Measurements from ENCODE around the gene DEPDC1. TPM values are rescaled to one million over a fixed set of nuclear protein-coding genes. Genes with fewer than 3 reads are reported as not detected.
A peak's percentile ranks its signal among the peaks of the same experiment; 100 is the strongest.

DEPDC1 gene, protein sequence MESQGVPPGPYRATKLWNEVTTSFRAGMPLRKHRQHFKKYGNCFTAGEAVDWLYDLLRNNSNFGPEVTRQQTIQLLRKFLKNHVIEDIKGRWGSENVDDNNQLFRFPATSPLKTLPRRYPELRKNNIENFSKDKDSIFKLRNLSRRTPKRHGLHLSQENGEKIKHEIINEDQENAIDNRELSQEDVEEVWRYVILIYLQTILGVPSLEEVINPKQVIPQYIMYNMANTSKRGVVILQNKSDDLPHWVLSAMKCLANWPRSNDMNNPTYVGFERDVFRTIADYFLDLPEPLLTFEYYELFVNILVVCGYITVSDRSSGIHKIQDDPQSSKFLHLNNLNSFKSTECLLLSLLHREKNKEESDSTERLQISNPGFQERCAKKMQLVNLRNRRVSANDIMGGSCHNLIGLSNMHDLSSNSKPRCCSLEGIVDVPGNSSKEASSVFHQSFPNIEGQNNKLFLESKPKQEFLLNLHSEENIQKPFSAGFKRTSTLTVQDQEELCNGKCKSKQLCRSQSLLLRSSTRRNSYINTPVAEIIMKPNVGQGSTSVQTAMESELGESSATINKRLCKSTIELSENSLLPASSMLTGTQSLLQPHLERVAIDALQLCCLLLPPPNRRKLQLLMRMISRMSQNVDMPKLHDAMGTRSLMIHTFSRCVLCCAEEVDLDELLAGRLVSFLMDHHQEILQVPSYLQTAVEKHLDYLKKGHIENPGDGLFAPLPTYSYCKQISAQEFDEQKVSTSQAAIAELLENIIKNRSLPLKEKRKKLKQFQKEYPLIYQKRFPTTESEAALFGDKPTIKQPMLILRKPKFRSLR
- total RNA-seq: 25.3 TPM
- polyA plus RNA-seq: 0.10 TPM

DNA sequence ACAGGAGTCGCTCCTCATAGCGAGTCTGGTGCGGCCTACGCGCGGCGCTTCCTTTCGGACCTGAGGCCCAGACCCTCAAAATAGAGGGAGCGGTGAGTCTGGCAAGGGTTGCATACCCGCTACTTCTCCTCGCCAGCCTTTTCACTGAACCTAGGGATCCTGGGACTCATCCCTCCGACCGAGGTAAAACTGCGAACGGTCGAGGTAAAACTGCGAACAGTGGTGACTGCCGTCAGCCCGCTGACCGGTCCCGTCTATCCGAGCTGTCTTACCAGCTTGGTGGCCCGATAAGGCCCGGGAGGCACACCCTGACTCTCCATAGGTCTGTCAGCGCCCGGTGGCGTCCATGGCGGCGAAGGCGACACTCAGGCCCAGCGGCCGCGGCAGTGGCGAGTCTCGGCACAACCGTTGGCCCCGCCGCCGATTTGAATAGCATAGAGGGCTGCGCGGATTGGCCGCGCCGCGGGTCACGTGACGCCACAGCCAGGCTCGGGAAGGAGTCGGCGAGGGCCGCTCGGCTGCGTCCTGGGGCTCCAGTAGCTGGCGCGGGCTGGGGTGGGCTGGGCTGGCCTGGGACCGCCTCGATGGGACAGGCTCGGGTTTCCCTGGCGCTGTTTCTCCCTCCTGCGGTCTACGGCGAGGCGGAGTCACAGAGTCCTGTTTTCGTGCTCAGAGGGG lies at the start of gene DEPDC1:
Gene DEPDC1, minus strand, starts transcription at position 403 of the 678 bp plus-strand sequence. Its CDS starts 83 bp downstream, at position 320.
- no peaks in the 10 kb centered on the region for H3K4me1 ChIP-seq (ENCODE audit: insufficient read depth)
- no peak within 1 kb of the TSS for H3K27ac ChIP-seq (ENCODE audit: low read depth)
- H3K4me3 ChIP-seq (ENCODE audit: low read depth, low read length): peak within 1 kb of the TSS; percentile 39
- WGBS: under 1% methylated on average over 64 of the region's 64 CpGs
- H3K36me3 ChIP-seq (ENCODE audit: insufficient read depth): no peaks in the 10 kb centered on the region
- DNase-seq (ENCODE audit: extremely low spot score): peak; percentile 83

DNA sequence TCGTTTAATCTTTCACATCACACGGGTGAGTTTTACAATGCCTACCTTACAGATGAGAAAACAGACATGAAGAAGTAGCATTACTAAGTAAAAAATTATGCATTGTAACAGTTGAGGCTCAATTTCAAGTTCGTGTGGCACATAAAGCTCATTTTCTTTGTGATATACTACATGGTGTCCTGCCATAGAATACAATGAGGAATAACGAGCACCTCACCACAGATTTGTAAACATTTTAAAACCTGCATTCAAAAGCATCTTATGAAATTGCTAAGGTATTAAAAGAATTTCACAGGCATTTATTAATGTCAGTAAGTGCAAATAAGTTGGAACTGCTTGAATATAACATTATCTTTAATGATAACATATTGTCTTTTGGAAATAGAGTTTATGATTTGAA lies 47.8 kb upstream of the DEPDC1 start:
- no peak overlapping the region for H3K27ac ChIP-seq (ENCODE audit: low read depth)
- WGBS: 80% methylated on average over 4 of the region's 4 CpGs

GRCh38 chr1:68542586-68542985 lies 45.7 kb upstream of the DEPDC1 start:
- no peak for DNase-seq (ENCODE audit: extremely low spot score)
- no peak overlapping the region for H3K27ac ChIP-seq (ENCODE audit: low read depth)
- no peaks in the 10 kb centered on the region for H3K36me3 ChIP-seq (ENCODE audit: insufficient read depth)
- no peaks in the 10 kb centered on the region for H3K4me1 ChIP-seq (ENCODE audit: insufficient read depth)
- H3K4me3 ChIP-seq (ENCODE audit: low read depth, low read length): no peak overlapping the region

More for the DNA sequence above, 47.8 kb upstream of the DEPDC1 start:
- Histone ChIP-seq H3K4me1 (ENCODE audit: insufficient read depth) (no peaks in the 10 kb centered on the region), H3K4me3 (ENCODE audit: low read depth, low read length) (no peak overlapping the region), H3K36me3 (ENCODE audit: insufficient read depth) (no peaks in the 10 kb centered on the region)
- no peak for DNase-seq (ENCODE audit: extremely low spot score)

- DNase-seq (ENCODE audit: extremely low spot score): no peak
- Histone ChIP-seq H3K4me1 (ENCODE audit: insufficient read depth) (no peaks in the 10 kb centered on the region), H3K36me3 (ENCODE audit: insufficient read depth) (no peaks in the 10 kb centered on the region), H3K27ac (ENCODE audit: low read depth) (no peak overlapping the region), H3K4me3 (ENCODE audit: low read depth, low read length) (no peak overlapping the region)
Observed at GRCh38 chr1:68538941-68539340, 42.1 kb upstream of the DEPDC1 start.

- no peak overlapping the region for H3K27ac ChIP-seq (ENCODE audit: low read depth)
- no peak for DNase-seq (ENCODE audit: extremely low spot score)
- WGBS: 91% methylated on average over 3 of the region's 3 CpGs
- H3K4me3 ChIP-seq (ENCODE audit: low read depth, low read length): no peak overlapping the region
- H3K4me1 ChIP-seq (ENCODE audit: insufficient read depth): no peaks in the 10 kb centered on the region
- no peaks in the 10 kb centered on the region for H3K36me3 ChIP-seq (ENCODE audit: insufficient read depth)
Observed at GRCh38 chr1:68528243-68528642, 31.4 kb upstream of the DEPDC1 start.

DNA sequence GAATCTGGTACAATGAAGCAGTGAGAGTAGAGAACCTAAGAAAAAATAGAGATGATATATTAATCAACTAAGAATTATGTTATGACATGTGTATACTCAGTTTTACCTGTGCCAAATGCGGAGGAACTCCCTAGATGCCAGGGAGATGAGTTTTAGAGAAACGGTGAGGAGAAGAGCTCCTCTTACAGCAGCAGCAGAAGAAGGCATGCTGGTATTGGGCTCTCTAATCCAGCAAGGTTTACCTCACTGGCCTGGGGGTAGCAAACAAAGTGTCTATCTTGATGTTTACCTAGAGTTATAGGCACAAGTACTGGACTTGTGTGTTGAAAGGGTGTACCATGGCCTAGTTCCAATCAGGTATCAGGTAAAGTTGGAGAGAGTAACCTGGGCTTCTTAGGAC lies 28.9 kb upstream of the DEPDC1 start:
- WGBS: 83% methylated on average over 2 of the region's 2 CpGs
- DNase-seq (ENCODE audit: extremely low spot score): no peak
- no peak overlapping the region for H3K4me3 ChIP-seq (ENCODE audit: low read depth, low read length)

DNA sequence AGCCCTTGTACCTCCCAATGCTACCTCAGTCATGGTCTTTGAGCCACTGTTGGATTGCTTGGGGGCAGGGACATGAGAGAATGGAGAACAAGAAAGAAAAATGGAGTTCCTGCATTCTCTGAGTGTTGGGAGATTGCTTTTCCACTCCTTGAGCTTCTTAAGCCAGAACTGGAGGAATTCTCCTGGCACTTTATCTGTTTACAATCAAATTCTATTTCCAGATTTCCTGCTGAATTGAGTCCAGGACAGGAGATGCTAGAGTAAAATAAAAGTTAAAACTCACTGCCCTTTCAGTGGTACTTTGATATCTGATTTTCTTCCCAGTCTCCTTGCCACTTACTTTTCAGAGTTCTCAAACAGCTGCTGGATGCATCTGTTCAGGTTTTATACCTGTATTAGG lies 24.4 kb upstream of the DEPDC1 start:
- H3K27ac ChIP-seq (ENCODE audit: low read depth): no peak overlapping the region
- H3K36me3 ChIP-seq (ENCODE audit: insufficient read depth): no peaks in the 10 kb centered on the region
- H3K4me1 ChIP-seq (ENCODE audit: insufficient read depth): no peaks in the 10 kb centered on the region
- no peak for DNase-seq (ENCODE audit: extremely low spot score)
- no peak overlapping the region for H3K4me3 ChIP-seq (ENCODE audit: low read depth, low read length)

More for the DNA sequence above, 28.9 kb upstream of the DEPDC1 start:
- H3K27ac ChIP-seq (ENCODE audit: low read depth): no peak overlapping the region
- no peaks in the 10 kb centered on the region for H3K36me3 ChIP-seq (ENCODE audit: insufficient read depth)
- no peaks in the 10 kb centered on the region for H3K4me1 ChIP-seq (ENCODE audit: insufficient read depth)

- no peak overlapping the region for H3K27ac ChIP-seq (ENCODE audit: low read depth)
- no peaks in the 10 kb centered on the region for H3K36me3 ChIP-seq (ENCODE audit: insufficient read depth)
- H3K4me1 ChIP-seq (ENCODE audit: insufficient read depth): no peaks in the 10 kb centered on the region
- no peak overlapping the region for H3K4me3 ChIP-seq (ENCODE audit: low read depth, low read length)
- WGBS: 55% methylated on average over 2 of the region's 2 CpGs
- DNase-seq (ENCODE audit: extremely low spot score): no peak
Observed at GRCh38 chr1:68516066-68516465, 19.2 kb upstream of the DEPDC1 start.

DNA sequence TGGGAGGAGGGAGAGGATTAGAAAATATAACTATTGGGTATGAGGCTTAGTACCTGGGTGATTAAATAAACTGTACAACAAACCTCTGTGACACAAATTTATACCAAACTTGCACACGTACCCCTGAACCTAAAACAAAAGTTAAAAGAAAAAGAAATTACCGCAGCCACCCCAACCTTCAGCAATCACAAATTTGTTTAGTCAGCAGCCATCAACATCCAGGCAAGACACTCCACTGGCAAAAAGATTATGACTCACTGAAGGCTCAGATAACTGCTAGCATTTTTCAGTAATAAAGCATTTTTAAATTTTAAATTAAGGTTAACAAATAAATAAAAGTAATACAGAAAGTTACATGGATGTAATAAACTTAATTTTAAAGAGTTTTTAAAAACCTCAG lies 14.4 kb upstream of the DEPDC1 start:
- no peaks in the 10 kb centered on the region for H3K4me1 ChIP-seq (ENCODE audit: insufficient read depth)
- H3K4me3 ChIP-seq (ENCODE audit: low read depth, low read length): no peak overlapping the region
- H3K36me3 ChIP-seq (ENCODE audit: insufficient read depth): no peaks in the 10 kb centered on the region
- no peak for DNase-seq (ENCODE audit: extremely low spot score)
- 89% methylated on average over 2 of the region's 2 CpGs for WGBS
- no peak overlapping the region for H3K27ac ChIP-seq (ENCODE audit: low read depth)

DNA sequence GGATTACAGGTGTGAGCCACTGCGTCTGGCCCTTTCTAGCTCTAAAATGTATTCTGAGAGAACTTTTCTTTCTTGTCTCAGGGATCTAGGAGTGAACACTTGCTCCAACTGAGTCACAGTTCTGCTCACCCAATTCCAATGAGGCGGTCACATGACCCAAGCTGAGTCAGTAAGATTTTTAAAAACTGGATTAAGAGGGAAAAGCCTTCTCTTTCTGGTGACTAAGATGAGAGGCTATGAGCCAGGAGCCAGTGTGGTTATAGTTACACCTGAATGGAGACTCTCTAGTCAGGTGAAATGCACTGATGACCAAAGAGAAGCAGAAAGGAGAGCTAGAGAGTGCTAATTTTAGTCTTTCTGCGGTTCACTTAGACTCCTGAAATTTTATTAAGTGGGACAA lies 9.5 kb upstream of the DEPDC1 start:
- Histone ChIP-seq H3K27ac (ENCODE audit: low read depth) (no peak overlapping the region), H3K36me3 (ENCODE audit: insufficient read depth) (no peaks in the 10 kb centered on the region), H3K4me1 (ENCODE audit: insufficient read depth) (no peaks in the 10 kb centered on the region), H3K4me3 (ENCODE audit: low read depth, low read length) (no peak overlapping the region)
- WGBS: 95% methylated on average over 3 of the region's 3 CpGs
- DNase-seq (ENCODE audit: extremely low spot score): no peak

DNA sequence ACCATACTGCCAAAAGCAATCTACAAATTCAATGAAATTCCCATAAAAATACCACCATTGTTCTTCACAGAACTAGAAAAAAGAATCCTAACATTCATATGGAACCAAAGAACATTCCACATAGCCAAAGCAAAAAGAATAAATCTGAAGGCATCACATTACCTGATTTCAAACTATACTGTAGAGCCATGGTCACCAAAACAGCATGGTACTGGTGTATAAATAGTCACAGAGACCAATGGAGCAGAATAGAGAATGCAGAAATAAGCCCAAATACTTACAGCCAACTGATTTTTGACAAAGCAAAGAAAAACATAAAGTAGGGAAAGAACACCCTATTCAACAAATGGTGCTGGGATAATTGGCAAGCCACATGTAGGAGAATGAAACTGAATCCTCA lies 6.2 kb upstream of the DEPDC1 start:
- no peaks in the 10 kb centered on the region for H3K4me1 ChIP-seq (ENCODE audit: insufficient read depth)
- H3K36me3 ChIP-seq (ENCODE audit: insufficient read depth): no peaks in the 10 kb centered on the region
- no peak overlapping the region for H3K27ac ChIP-seq (ENCODE audit: low read depth)
- no peak overlapping the region for H3K4me3 ChIP-seq (ENCODE audit: low read depth, low read length)
- DNase-seq (ENCODE audit: extremely low spot score): no peak

GRCh38 chr1:68497358-68497698 lies 446 bp upstream of the DEPDC1 start:
- WGBS: 5% methylated on average over 3 of the region's 3 CpGs
- no peak overlapping the region for H3K27ac ChIP-seq (ENCODE audit: low read depth)
- H3K4me1 ChIP-seq (ENCODE audit: insufficient read depth): no peaks in the 10 kb centered on the region
- DNase-seq (ENCODE audit: extremely low spot score): no peak
- peak overlapping the region; percentile 39 for H3K4me3 ChIP-seq (ENCODE audit: low read depth, low read length)
- H3K36me3 ChIP-seq (ENCODE audit: insufficient read depth): no peaks in the 10 kb centered on the region

- DNase-seq (ENCODE audit: extremely low spot score): no peak
- Histone ChIP-seq H3K4me3 (ENCODE audit: low read depth, low read length) (peak overlapping the region; percentile 39), H3K36me3 (ENCODE audit: insufficient read depth) (no peaks in the 10 kb centered on the region), H3K27ac (ENCODE audit: low read depth) (no peak overlapping the region), H3K4me1 (ENCODE audit: insufficient read depth) (no peaks in the 10 kb centered on the region)
- 10% methylated on average over 21 of the region's 21 CpGs for WGBS
Observed at GRCh38 chr1:68495968-68496679, 758 bp downstream of the DEPDC1 start.

Data from urinary bladder (tissue), 4 donors.